Activated T-helper 1 cell treated with Interleukin-2 at 50 U/mL for 16 hours (primary cell): Measurements from ENCODE around the gene ZNF474.

ENCODE experiments used
- DNase-seq: peaks from one replicate; pipeline ENCODE4 v3.0.0-alpha.2; 2020; ENCODE audit warnings: low read depth

ZNF474 gene

DNA sequence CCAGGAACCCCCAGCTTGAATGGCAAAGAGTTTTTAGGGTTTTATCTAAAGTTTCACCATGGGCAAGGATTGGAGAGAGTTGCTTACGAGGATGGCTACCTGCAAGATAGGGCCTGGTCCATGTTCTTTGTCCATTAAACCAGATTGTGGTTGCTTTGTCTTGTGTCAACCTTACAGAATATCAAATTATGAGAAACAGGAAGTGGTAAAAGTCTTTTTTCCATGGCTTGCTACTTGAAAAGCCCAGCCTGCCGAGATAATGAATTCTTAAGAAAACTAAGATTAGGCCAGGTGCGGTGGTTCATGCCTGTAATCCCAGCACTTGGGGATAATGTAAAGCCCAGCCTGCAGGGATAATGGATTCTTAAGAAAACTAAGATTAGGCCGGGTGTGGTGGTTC is 24.4 kb downstream of the ZNF474 start:
- no peak for DNase-seq

DNA sequence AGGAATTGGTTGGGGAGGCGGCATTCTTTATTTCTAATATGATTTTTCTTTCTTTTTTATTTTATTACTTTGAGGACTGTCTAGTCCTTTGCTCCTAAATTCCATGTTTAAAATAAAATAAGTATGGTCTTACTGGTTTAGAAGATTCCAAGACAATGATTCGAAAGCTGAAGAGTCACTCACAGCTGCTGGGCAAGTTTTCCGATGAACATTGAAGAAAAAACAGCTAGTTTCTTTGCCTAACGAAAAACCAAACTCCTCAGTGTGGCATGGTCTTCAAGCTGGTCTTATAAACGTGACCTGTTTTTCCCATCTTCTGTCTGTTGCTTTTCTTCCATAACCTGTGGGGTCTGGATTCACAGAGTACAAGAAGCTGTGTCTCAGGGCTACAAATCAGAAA is 25.1 kb downstream of the ZNF474 start:
- no peak for DNase-seq

DNA sequence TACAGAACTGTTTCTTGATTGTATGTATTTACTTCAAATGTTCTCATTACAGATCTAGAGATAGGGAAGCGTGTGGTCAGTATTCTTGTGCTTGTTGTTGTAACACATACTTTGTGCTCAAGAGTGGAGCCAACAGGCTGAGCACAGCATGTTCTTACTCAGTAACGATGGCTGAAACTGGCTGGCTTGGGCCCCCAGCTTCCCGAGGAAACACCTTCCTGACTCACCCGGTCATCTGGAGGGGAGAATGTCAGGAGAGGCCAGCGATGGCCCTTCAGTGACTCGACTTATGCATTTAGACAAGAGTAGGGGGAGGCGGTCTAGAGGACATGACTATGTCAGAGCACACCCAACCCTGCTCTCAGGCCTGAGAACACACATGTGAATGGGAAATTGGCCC is 25.6 kb downstream of the ZNF474 start:
- DNase-seq: no peak

DNA sequence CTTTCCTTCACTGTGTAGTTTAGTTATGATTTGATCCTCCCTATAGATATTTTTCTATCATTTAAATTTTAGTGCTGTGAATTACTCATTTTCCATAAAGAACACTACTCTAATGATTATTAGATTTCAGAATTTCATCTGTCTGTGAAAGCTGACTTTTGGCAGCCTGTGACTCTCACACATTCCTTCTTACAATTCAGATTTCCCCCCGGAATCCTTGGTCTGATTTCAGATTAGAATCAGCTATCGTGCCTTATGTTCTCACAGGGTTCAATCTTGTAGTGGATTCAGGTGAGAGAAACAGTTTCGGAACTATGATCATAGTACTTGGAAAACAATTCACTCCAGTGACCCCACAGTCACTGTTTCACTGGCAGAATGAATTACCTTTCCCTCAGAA is 26.2 kb downstream of the ZNF474 start:
- DNase-seq: no peak

DNA sequence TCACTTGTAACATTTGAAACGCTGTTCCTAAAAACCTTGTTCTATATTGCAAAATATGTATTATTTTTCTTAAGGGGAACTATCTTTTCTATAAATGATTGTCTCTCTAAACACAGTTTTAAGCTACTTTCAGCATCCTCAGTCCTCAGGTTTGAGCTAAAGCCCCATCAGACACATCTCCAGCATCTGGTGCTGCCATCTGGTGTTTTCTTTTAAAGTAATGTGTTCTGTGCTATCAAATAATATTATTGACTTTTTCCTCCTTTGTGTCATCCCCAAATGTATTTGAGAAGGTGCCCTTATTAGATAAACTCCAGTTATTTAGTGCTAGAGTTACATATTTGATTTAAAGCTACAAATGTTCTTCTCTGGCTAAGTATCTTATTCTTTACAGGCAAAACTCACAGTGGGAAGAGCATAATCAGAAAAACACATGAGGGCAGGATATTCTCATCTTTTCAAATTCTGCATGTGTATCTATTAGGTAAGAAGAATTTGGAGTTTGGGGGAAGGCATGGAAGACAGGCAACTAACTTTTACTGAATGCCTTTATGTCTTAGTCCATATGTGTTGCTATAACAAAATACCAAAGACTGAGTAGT is 27.5 kb downstream of the ZNF474 start:
- DNase-seq: no peak

DNA sequence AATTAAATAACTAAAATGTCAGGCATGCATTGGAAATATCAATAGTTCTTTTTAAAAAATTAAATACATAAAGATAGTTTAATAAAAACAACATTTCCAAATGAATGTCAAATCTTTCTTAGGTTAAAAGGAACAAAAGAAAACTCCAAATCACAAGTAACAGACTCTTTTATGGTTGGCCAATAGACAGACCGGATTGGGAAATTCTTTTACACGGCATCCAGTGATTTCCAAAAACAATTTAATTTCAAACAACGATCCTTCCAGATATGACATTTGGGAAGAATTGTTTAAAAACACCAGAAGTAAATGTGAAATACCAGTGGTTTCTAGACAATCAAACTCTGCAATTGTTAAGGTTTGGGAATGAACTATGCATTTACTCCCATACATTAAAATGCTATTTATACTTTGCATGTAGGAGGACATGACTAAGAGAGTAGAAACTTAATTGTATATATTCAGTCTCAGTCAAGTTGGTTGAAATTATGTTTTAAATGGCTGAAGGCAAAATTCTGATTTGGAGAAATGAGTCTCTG is 32.8 kb downstream of the ZNF474 start:
- no peak for DNase-seq

DNA sequence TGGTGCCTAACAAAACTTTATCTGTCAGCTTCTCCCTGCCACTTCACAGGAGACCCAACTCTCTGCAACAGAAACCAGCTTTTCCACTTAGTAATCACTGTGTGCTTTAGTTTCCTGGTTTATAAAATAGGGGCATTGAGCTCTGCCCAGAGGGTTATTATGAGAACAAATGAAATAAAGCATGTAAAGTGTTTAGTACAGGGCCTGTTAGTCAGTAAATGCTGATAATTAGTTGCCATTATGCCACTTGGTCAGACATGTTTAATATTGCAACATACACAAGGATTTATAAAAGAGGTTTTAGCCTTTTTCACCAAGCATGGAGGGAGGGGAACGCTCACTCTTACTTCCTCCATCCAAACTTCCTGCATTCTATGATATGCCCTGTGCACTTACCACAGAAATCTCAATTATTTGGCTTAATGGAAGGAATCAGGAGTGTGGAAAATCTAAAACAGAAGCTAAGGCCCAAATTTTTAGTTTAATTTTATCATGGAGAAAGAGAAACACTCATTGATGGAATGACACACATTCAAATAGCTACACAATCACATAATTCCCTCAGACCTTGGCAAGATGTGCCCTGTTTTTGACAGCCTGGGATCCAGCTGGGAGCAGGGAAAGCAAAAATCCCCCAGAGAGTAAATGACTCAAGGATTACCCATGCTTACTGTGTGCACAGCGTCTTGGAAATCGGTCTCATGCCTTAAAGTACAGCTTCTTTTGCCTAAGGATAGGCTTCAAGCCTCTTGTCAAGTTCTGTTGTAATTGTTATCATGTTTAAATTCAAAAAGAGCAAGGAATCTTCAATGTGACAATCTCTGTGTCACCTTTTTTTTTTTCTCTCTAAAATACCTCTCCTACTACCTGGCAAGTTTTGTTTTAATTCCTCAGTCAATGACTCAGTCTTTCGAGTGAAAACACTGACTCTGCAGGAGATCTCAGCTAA is 34.0 kb downstream of the ZNF474 start:
- DNase-seq: no peak

DNA sequence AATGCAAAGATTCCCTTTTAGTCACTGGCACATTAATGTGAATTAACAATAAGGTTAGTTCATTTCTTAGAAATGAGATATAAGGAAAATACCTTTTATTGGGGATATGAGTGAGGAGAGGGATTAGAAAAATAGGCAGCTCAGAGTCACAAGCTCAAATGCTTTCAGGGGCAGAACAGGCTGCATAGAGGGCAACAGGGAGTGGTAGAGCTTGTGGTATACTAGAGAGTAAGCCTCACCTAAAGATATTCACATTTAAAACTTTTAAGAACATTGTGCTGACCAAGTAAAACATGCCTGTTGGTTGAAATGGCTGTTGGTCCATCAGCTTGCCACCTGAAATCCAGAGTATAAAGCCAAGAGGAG is 34.7 kb downstream of the ZNF474 start:
- no peak for DNase-seq

DNA sequence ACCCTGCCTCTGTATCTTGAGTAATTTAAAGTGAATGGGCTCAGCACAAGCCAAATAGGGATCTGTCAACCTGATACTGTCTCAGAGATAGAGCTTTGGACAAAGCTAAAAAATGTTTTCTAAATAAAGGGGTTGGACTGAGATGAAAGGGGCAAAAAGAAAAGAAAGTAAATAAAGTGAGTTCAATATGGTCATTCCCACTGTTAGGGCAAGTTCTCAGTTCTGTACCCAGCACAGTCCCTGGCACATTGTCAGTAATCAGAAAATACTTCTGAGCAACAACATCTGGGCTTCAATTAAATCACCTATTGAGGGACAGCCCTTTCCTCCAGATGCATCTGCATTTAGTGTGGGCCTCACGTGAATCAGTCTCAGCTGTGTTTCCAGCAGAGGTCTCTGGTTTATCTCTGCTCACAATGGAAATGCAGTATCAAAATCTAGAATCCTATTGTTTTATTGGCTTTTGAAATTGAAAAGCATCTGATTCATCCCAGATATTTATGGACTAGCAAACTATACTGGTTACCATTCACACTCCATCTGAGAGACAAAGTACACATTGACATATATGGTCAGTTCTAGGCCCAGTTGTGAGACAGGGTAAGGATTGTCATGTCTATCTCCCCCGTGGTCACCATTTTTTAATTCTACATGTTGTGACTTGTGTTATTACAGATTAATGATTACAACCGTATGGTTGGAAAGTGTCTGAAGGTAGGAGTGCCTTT is 35.6 kb downstream of the ZNF474 start:
- DNase-seq: no peak

DNA sequence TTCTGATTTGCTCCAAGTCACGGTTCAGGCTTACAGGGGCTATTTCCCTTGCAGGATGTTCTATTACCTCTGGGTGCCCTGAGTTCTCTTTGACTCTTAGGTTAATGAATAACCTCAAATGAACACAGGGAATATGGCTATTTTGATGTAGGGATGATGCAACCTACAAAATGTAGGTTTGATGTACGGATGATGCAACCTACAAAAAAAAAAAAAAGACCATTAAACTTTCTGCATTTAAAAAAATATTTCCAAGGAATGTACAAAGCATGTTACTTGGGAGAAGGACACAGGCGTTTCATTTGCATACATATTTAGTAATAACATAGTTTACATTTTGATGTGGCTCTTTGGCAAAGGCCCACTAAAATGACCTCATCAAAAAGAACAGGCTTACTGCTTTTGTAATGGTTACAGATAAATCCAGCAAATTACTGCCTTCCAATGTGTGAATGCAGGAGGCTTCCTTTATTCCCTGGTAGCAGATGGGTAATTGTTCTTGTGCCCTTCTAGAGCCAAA is 36.3 kb downstream of the ZNF474 start:
- no peak for DNase-seq

DNA sequence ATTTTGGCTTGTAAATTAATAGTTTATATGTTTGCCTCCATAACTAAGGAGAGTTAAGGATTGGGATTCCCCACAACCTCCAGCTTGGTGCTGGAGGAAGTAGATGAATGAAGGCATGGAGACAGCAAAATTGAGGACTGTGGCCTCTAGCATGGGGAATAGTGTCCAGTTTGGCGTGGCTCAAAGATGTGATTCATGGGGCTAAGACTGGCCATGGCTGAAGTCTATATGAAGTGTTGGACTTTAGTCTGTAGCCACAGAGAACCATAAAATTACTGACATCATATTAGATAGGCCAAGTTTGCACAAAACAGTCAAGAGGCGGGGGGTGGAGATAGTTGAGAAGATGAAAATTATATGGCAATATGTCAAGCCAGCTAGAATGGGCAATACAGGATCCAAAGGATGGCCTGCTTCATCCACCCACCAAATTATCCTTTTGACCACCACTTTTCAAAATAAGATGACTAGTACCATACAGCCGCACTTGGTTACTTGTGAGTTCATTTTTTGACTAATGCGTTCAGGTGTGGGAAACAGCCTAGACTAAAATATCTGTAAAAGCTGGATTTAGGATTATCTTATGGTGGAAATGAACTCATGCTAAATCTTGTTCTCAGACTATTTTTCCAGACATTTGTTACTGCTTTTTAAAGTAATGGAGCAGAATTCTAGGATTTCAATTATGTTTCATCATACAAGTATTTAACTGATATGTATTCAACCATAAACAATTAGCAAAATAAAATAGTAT is 40.2 kb downstream of the ZNF474 start:
- DNase-seq: no peak

DNA sequence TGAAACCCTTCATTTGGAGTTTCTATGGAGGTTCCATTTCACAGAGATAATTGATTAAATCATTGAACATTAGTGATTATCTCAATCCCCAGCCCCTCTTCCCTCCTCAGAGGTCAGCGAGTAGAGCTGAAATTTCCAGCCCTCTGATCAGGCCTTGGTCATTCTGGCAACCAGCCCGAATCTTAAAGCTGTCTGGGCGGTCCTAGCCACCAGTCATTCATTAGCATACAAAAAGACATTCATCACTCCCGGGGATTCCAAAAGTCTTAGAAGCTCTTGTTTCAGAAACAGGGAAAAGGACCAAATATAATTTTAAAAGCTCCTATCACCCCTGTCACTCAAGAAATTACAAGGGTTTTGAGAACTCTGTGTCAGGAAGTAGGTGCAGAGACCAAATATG is 41.3 kb downstream of the ZNF474 start:
- DNase-seq: no peak

DNA sequence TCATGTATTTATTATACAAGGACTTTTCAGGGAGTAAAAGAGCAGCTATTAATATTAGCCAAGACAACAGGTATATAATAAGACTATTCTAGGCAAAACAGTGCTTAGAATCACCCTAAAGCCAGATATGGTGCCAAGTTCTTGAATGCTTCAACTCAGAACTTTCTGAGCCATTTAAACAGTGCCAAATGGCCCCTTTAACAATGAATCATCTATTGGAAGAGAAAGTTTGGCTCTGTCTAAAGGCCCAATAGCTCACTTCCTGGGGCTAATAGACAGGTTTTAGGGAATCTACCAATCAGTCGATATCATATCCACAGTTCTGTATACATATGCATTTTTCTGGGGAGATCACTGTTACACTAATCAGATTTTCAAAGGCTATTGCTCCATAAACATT is 42.9 kb downstream of the ZNF474 start:
- no peak for DNase-seq

DNA sequence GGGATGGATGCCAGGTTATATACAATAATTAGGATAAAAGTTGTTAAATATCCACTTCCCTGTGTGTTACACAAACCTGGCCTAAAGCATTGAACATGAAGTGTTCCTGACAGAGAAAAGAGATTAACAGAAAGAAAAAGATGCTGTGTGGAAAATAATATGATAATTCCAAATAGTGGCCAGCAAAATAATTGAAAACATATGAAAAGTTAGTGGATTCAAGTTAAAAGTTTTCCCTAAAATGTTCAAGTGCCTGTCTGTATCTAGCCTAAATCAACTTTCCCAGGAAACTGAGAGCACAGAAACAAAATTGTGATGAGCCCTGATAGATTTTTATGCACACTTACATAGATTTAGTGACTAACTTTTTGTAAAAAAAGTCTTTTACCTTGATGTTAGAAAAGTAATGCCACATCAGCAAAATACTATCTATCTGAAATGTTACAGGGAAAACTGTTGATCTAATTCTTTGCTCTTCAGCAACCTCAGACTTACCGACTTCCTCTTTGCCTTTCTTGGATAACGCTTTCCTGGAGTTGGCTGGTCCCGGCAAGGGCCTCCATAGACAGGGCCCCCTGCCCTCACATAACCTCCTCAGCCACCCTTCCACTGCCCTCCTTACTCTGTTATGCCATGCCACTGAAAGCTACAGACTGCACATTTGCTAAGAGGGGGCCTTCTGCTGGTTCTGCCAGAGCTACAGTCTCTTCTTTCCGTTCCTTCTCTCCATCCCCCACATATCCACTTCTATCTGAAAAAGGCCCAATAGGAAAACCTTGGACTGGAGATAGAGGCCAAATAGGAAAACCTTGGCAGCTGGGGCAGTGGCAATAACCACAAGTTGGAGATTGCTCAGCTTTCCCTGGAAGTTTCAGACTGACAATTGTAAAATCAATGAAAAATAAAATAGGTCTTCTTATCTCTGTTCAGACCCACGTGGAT is 44.4 kb downstream of the ZNF474 start:
- no peak for DNase-seq

DNA sequence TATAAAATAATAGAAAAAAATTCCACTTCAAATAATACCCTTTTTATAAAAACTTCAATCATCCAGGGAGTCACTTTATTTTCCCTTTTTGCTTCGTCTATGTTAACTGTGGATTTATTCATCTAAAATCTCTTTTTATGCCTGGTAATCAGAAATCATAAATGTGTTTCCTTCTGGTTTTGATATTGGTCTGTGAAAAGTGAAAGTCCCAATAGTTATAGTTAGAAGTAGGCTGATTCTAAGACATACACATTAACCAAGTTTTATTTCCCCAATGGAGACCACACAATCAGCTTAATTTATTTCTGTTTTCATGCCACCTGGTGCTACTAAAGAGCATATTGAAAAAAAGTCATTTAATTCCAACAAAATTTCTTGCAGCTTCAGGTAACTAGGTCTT is 45.7 kb downstream of the ZNF474 start:
- no peak for DNase-seq

DNA sequence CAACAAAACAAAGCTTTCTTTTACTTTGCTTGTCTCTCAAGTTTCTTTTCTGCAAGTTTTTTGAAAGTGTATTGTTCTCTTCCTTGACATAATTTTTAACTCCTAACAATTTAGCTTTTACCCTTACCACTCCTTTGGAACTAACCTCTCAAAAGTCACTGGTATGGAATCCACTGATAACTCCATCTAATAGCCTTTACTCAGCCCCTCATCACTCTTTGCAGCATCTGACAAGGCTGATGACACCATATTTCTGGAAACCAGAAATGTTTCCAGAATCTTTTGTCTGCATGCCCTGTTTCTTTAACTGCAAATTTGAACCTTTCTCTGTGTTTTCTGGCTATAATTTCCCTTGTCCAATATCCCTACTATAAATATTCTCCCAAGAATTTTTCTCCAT is 46.5 kb downstream of the ZNF474 start:
- no peak for DNase-seq

DNA sequence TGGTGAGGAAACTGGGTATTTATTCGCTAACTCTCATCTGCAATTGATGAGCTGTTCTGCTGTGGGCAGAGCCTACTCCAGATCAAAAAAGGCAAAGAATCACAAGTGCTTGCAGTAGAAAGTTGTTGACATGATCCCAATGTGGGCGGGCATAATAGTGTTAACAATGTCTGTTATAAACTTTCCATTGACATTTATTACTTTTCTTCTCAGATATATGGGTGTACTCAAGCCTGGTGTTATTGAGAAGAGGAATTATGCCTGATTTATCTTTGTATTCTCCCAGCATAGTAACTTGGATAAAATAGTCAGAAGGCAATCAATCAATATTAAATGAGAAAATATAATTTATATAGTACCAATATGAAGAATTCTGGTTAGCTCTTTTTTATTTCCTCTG is 47.8 kb downstream of the ZNF474 start:
- DNase-seq: no peak

DNA sequence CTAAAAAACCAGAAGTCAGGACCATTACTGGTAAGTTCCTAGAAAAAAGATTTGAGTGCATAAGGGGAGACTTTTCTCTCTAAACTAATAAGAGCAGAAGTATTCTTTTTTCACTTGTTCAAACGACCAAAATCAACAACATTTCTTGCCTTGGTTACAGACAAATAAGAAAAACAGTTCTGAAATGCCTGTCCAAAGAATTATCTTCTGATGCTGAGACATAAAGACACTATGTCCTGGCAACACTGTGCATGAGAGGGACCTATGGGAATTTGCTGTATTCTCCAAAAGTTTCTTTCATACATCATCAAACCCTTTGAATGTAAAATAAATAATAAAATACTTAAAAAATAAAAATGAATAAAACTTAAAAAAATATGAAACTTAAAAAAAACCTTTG is 50.4 kb downstream of the ZNF474 start:
- no peak for DNase-seq

DNA sequence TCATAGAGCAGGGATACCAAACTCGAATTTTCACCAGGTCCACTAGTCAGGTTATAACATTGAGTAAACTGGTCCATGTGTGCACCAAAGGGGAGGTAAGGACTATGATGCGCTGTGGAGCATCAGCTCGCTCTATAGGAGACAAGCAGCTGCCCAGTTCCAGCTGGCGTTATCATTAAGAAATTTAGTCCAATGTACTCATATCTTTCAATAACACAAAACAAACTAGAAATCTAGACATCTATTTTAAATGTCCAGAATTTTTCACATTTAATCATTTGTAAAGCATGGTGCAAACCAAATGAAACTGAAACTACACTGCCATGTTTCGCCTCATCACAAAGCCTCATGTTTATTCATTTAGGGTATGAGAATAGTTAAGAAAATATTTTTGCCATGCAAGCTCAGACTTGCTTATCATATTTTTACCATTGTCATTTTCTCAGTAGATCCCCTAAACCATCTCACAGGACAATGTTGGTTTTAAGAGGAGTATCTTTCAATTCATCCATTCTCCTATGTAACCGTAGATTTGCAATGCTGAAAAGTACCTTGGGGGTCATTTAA is 50.9 kb downstream of the ZNF474 start:
- no peak for DNase-seq

DNA sequence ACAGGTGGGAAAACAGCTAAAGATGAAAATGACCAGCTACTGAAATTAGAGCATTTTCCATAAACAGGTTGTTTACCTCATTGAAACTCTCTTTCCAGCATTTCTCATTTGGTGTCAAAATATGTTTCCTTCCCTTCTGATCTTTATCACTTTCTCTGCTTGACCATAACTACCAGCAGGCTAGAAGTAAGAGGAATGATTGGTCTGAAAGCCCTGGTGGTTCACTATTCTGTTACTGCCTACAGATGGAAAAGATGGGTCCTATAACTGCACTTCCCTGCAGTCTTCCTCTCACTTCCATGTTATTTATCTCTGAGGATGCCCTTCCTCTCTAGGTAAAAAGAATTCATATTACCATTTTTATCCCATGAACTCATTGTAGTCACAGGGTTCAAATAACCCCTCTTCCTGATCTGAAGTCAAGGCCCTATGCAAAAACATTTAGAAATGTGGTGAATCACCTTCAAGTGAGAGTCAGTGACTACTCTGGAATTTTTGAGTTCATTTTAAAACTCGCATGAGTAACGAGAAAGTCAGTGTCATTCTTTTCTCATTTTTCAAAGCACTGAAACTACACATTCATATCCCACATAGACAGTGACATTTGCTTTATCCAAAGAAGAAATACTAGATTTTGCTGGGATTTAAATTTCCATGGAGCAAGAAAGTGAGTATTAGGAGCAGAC is 51.7 kb downstream of the ZNF474 start:
- DNase-seq: no peak
